Neuron (in vitro differentiated cells): ENCODE data around the gene ADCY3.

Experiments
- H2AFZ ChIP-seq: one replicate; pipeline ENCODE4 v1.6.1; 2013; ENCODE audit warnings: low read depth, mild to moderate bottlenecking, inconsistent platforms, low read length, moderate library complexity
- H3K27me3 ChIP-seq: one replicate; pipeline ENCODE4 v1.6.1; 2013; ENCODE audit warnings: low read length; ENCODE audit not compliant: insufficient read depth
- H3K36me3 ChIP-seq: one replicate; pipeline ENCODE4 v1.6.1; 2013; ENCODE audit warnings: low read length; ENCODE audit not compliant: insufficient read depth
- H3K4me1 ChIP-seq: one replicate; pipeline ENCODE4 v1.6.1; 2013; ENCODE audit warnings: low read length; ENCODE audit not compliant: insufficient read depth
- H3K4me3 ChIP-seq: 2 replicates; pipeline ENCODE4 v1.5.1; 2013; ENCODE audit warnings: mild to moderate bottlenecking, low read length, moderate library complexity
- H3K9me3 ChIP-seq: one replicate; pipeline ENCODE4 v1.6.1; 2013; ENCODE audit warnings: low read length

Gene ADCY3

DNA sequence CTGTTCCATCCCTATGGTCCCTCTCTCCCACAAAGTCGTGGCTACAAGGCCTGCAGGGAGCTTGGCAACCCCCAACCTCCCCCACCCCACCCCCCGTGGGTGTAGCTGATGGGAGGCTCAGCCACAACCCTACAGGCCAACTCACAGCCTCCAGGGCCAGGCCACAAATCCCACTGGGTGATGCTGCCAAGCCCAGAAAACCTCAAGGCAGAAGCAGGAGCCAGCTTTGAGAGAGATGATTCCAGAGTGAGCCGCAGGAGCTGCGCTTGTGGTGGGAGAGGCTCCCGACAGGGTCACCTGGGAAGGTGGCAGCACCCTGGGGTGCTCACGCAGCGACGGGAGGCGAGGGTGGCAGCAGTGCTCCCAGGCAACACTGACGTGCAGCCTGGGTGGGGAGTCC is 44.8 kb downstream of the ADCY3 start:
- Histone ChIP-seq H3K36me3 (peaks cover 7% of the 10 kb centered on the region), H3K9me3 (no peaks in the 10 kb centered on the region), H3K4me1 (peaks cover 9% of the 10 kb centered on the region), H3K4me3 (no peak overlapping the region), H2AFZ (no peak overlapping the region), H3K27me3 (no peaks in the 10 kb centered on the region)

DNA sequence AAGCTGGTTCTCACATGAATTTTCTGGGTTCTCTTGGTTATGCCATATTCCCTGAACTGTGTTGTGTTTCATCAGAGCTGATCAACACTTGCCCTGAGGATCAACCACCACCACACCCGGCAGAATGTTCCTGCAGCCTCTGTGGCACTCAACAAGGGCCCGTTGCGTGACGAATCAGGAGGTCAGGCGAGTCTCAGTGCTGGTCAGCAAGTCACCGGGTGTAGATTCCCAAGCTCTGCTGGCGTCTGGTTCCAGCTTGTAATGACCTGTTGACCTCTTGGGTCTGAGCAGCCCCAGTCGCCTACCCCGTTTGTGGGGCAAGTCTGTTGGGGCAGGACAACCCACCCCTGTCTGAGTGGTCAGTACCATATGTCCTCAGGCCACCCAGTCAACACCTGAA is 46.0 kb downstream of the ADCY3 start:
- Histone ChIP-seq H3K36me3 (peaks cover 7% of the 10 kb centered on the region), H3K4me3 (no peak overlapping the region), H3K9me3 (no peaks in the 10 kb centered on the region), H3K27me3 (no peaks in the 10 kb centered on the region), H3K4me1 (peaks cover 9% of the 10 kb centered on the region), H2AFZ (no peak overlapping the region)

DNA sequence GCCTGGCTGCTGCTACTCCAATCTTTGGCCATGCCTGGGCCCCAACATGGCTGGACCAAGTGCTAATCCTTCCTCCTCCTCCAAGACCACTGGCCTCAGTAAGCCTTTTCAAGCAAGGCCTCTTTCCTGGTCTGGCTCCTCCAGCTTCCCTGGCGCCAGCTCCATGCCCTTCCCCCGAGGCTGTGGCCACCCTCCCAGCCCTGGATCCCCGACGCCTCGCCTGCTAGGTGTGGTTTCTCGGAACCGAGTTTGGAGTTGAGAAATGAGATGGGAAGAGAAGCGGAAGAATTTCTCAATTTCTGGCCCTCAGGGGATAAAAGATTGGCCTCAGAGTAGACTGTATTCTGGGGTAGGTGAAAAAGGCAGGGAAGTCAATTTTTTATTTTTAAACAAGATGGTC is 46.4 kb downstream of the ADCY3 start:
- H3K9me3 ChIP-seq = no peaks in the 10 kb centered on the region
- peaks cover 9% of the 10 kb centered on the region for H3K4me1 ChIP-seq
- peaks cover 7% of the 10 kb centered on the region for H3K36me3 ChIP-seq
- no peaks in the 10 kb centered on the region for H3K27me3 ChIP-seq
- H3K4me3 ChIP-seq = no peak overlapping the region
- no peak overlapping the region for H2AFZ ChIP-seq

GRCh38 chr2:24872344-24873115 is 47.5 kb downstream of the ADCY3 start:
- Histone ChIP-seq H3K4me1 (peaks cover 9% of the 10 kb centered on the region), H2AFZ (no peak overlapping the region), H3K36me3 (peaks cover 7% of the 10 kb centered on the region), H3K27me3 (no peaks in the 10 kb centered on the region), H3K9me3 (no peaks in the 10 kb centered on the region), H3K4me3 (no peak overlapping the region)

- Histone ChIP-seq H3K9me3 (no peaks in the 10 kb centered on the region), H3K4me1 (peaks cover 9% of the 10 kb centered on the region), H2AFZ (no peak overlapping the region), H3K27me3 (no peaks in the 10 kb centered on the region), H3K36me3 (peaks cover 7% of the 10 kb centered on the region), H3K4me3 (no peak overlapping the region)
Measured at GRCh38 chr2:24871852-24872333, 48.1 kb downstream of the ADCY3 start.

DNA sequence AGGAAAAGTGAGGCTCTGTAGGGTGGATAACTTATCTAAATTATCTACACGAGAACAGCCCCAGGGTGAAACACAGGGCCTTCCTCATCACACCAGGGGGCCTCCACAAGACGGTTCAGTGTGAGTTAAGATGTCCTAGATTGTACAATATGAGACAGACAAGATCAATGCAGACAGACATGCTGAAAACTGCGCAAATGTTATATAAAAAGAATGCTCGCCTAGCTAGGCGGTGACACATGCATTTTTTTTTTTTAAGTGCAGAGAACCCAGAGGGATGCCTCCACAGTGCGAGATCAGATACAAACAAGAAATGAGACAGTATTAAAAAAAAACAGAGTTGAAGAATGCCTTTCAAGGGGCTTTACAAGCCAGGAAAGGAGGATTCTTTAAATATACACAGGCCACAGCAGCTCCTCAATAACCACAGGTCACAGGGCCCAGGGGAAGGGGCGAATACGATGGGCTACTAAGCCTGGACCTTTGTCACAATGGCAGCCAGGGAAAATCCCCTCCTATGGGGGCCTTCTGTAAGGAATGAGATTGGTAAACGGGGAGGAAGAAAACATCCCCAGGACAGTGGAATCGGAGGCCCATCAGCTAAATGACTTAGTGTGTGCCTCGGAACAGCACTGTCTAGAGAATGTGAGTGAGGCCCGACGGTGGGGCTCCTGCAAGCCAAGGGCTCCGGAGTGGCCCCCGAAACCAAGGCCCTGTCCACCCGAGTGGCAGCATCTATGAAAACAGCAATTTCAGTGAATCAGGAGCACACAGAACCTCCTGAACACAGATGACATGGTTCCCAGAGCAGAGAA is 48.9 kb downstream of the ADCY3 start:
- no peaks in the 10 kb centered on the region for H3K9me3 ChIP-seq

DNA sequence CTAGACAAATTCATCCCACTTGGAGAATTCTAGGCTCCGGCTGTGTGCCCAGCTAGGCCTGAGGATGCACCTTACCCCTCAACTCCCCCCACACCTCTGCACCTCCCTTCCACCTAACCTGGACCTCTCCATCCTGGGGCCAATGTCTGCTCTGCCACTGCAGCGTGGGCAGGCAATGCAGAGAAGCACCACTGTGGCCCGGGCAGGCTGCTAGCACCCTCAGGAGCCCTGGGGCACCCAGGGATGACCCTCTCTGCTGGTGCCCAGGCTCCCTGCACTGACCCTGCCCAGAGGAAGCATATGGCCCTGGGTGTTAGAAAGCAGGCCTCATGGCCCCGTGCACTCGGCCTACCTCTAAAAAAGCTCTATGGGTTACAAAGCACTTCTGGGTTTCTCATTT is 49.6 kb downstream of the ADCY3 start:
- Histone ChIP-seq H3K4me3 (no peak overlapping the region), H3K9me3 (no peaks in the 10 kb centered on the region), H3K4me1 (peaks cover 9% of the 10 kb centered on the region), H2AFZ (no peak overlapping the region), H3K36me3 (peaks cover 7% of the 10 kb centered on the region), H3K27me3 (no peaks in the 10 kb centered on the region)

More for the DNA sequence above, 48.9 kb downstream of the ADCY3 start:
- H3K4me1 ChIP-seq = peaks cover 9% of the 10 kb centered on the region
- H2AFZ ChIP-seq = no peak overlapping the region
- H3K27me3 ChIP-seq = no peaks in the 10 kb centered on the region
- H3K4me3 ChIP-seq = no peak overlapping the region
- peaks cover 7% of the 10 kb centered on the region for H3K36me3 ChIP-seq

DNA sequence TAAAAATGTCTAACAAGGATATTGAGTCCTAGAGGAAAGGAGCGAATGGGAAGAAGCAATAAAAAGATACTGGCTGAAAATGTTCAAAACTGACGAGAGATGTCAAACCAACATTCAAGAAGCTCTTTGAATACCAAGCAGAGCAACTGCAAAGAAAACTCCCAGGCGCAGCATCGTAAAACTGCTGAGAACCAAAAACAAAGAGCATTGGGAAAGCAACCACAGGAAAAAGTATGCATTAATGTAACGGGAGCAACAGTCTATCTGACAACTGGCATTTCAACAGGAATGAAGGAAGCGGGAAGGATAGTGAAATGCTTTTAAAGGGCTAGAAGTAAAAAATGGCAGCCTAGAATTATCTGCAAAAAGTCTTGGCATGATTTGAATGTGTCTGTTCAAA is 53.1 kb downstream of the ADCY3 start:
- Histone ChIP-seq H3K9me3 (no peaks in the 10 kb centered on the region), H3K4me3 (no peak overlapping the region), H3K36me3 (peaks cover 6% of the 10 kb centered on the region), H3K27me3 (no peaks in the 10 kb centered on the region), H3K4me1 (peaks cover 9% of the 10 kb centered on the region), H2AFZ (no peak overlapping the region)

DNA sequence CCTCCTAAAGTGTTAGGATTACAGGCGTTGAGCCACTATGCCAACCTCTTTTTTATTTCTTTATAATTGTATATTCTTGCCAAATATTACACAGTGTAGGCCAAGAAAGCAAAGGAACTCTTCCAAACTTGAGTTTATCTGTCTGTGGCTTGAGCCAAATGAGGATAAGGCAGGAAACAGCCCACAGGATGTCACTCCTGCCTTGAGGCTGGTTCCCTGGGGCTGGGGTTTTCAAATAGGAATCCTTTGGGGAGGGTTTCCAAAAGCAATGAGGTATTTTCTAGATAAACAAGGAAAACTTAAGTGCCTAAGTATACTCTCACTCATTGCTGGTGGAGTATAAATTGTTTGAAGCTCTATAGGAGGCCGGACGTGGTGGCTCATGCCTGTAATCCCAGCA is 56.4 kb downstream of the ADCY3 start:
- H3K36me3 ChIP-seq = no peaks in the 10 kb centered on the region
- no peaks in the 10 kb centered on the region for H3K9me3 ChIP-seq
- H3K4me1 ChIP-seq = no peaks in the 10 kb centered on the region
- H2AFZ ChIP-seq = no peak overlapping the region
- H3K27me3 ChIP-seq = no peaks in the 10 kb centered on the region
- no peak overlapping the region for H3K4me3 ChIP-seq

- H3K9me3 ChIP-seq = no peaks in the 10 kb centered on the region
Measured at GRCh38 chr2:24861500-24861899, 58.5 kb downstream of the ADCY3 start.

GRCh38 chr2:24860631-24861030 is 59.4 kb downstream of the ADCY3 start:
- Histone ChIP-seq H2AFZ (no peak overlapping the region), H3K4me3 (no peak overlapping the region), H3K4me1 (peaks cover 5% of the 10 kb centered on the region), H3K36me3 (no peaks in the 10 kb centered on the region), H3K9me3 (no peaks in the 10 kb centered on the region), H3K27me3 (no peaks in the 10 kb centered on the region)

More at GRCh38 chr2:24861500-24861899, 58.5 kb downstream of the ADCY3 start:
- H2AFZ ChIP-seq = no peak overlapping the region
- no peak overlapping the region for H3K4me3 ChIP-seq
- no peaks in the 10 kb centered on the region for H3K27me3 ChIP-seq
- H3K4me1 ChIP-seq = no peaks in the 10 kb centered on the region
- H3K36me3 ChIP-seq = no peaks in the 10 kb centered on the region

DNA sequence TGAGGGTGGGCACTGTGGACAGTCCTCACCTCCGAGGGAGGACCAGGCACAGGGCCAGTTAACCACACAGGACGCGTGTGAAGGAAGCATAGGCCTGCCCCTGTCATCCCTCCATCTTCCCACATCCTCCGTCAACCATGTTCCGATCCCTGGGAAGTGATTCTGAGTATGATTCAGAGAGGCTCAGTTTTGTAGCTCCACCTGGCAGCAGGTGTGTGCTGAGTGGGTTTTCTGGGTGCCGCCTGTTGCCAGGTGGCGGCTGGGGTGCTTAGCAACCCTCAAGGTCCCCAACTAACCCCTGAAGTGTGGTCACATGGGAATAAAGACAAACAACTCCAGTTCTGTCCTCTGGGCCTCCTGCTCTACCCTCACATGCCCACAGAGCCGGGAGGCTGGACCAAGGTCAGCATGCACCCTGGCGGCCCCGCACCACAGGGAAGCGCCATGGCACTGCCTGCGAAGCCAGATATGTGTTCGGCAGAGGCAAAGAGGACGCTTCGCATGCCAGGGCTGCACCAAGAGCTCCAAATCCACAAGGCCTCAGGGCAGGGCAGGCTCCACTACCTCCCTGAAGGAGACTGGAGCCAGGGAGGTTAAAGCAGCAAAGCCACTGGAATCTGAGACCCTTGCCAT is 60.0 kb downstream of the ADCY3 start:
- Histone ChIP-seq H3K36me3 (no peaks in the 10 kb centered on the region), H3K4me3 (no peak overlapping the region), H3K9me3 (no peaks in the 10 kb centered on the region), H3K4me1 (peaks cover 8% of the 10 kb centered on the region), H3K27me3 (no peaks in the 10 kb centered on the region), H2AFZ (no peak overlapping the region)

- no peak overlapping the region for H2AFZ ChIP-seq
- H3K36me3 ChIP-seq = no peaks in the 10 kb centered on the region
- H3K4me1 ChIP-seq = peaks cover 8% of the 10 kb centered on the region
- H3K27me3 ChIP-seq = no peaks in the 10 kb centered on the region
- no peaks in the 10 kb centered on the region for H3K9me3 ChIP-seq
- H3K4me3 ChIP-seq = no peak overlapping the region
Measured at GRCh38 chr2:24858996-24859395, 61.0 kb downstream of the ADCY3 start.
